MM.1S (cell line): ENCODE results near the gene PDCD2L.

Source experiments
- EZH2 ChIP-seq: fragments of 300-600 bp; sonication (generic); optimal IDR thresholded peaks from 2 replicates; pipeline ENCODE3; 2017; ENCODE audit warnings: low read depth, mild to moderate bottlenecking, antibody characterized with exemption, low read length, mixed read lengths
- EZH2phosphoT487 ChIP-seq: fragments of 300-600 bp; sonication (generic); IDR thresholded peaks from 2 replicates; pipeline ENCODE4 v1.6.1; 2018; ENCODE audit warnings: antibody characterized with exemption, low read length
- TF ChIP-seq, protein P1 (sequence below): fragments of 300-600 bp; sonication (generic); IDR thresholded peaks from 2 replicates; pipeline ENCODE4 v1.5.1; 2016; ENCODE audit warnings: antibody characterized with exemption, low read length, mixed read lengths

GRCh38 chr19:34375598-34375997 is 28.6 kb upstream of the PDCD2L start:
- TF ChIP-seq, protein P1, sequence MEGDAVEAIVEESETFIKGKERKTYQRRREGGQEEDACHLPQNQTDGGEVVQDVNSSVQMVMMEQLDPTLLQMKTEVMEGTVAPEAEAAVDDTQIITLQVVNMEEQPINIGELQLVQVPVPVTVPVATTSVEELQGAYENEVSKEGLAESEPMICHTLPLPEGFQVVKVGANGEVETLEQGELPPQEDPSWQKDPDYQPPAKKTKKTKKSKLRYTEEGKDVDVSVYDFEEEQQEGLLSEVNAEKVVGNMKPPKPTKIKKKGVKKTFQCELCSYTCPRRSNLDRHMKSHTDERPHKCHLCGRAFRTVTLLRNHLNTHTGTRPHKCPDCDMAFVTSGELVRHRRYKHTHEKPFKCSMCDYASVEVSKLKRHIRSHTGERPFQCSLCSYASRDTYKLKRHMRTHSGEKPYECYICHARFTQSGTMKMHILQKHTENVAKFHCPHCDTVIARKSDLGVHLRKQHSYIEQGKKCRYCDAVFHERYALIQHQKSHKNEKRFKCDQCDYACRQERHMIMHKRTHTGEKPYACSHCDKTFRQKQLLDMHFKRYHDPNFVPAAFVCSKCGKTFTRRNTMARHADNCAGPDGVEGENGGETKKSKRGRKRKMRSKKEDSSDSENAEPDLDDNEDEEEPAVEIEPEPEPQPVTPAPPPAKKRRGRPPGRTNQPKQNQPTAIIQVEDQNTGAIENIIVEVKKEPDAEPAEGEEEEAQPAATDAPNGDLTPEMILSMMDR = no peak
- no peak for TF ChIP-seq EZH2
- TF ChIP-seq EZH2phosphoT487 = no peak
